Fibroblast of villous mesenchyme (primary cell): Measurements from ENCODE around the gene MRPL19. TPM values are rescaled to one million over a fixed set of nuclear protein-coding genes. Genes with fewer than 3 reads are reported as not detected.
"Not testable (repeated sequence)": the region's sequence is repeated elsewhere in the genome, so short reads cannot be mapped to it uniquely, and the experiment has no call there.

Source experiments
- DNase-seq: peaks from one replicate; pipeline ENCODE4 v3.0.0-alpha.2; 2010; ENCODE audit warnings: low read depth
- H3K4me3 ChIP-seq: 2 replicates; pipeline ENCODE4 v1.5.1; 2011; ENCODE audit warnings: low read depth, mild to moderate bottlenecking, low read length
- CTCF ChIP-seq: IDR thresholded peaks from 2 replicates; pipeline ENCODE4 v1.5.1; 2012; ENCODE audit warnings: low read depth, mild to moderate bottlenecking, low read length; ENCODE audit not compliant: insufficient read depth
- total RNA-seq: library from RNA; depleted of rRNA; stranded (reverse); fragments of >200 nt; gene quantifications from 2 replicates; pipeline ENCODE4 v1.2.3, GENCODE V29; 2012

The MRPL19 gene
- total RNA-seq, 1 donor: 45.3 TPM

- TF ChIP-seq CTCF: no peak
- no peak overlapping the region for H3K4me3 ChIP-seq
- no peak for DNase-seq
Measured at GRCh38 chr2:75655861-75656260, 9.3 kb downstream of the MRPL19 start.

- no peak for DNase-seq
- no peak for TF ChIP-seq CTCF
- no peak overlapping the region for H3K4me3 ChIP-seq
Measured at GRCh38 chr2:75656563-75656962, 10.0 kb downstream of the MRPL19 start.

- no peak overlapping the region for H3K4me3 ChIP-seq
- DNase-seq: no peak
- TF ChIP-seq CTCF: no peak
Measured at GRCh38 chr2:75657798-75658197, 11.2 kb downstream of the MRPL19 start.

- TF ChIP-seq CTCF: no peak
- peak; percentile 68 for DNase-seq
- H3K4me3 ChIP-seq: no peak overlapping the region
Measured at GRCh38 chr2:75666911-75667310, 20.3 kb downstream of the MRPL19 start.

GRCh38 chr2:75667884-75668283 lies 21.3 kb downstream of the MRPL19 start:
- no peak for TF ChIP-seq CTCF
- peak; percentile 56 for DNase-seq
- no peak overlapping the region for H3K4me3 ChIP-seq

- not testable (repeated sequence) for H3K4me3 ChIP-seq, DNase-seq
Measured at GRCh38 chr2:75675423-75675822, 28.8 kb downstream of the MRPL19 start.

- DNase-seq: no peak
- TF ChIP-seq CTCF: no peak
- H3K4me3 ChIP-seq: no peak overlapping the region
Measured at GRCh38 chr2:75675908-75676307, 29.3 kb downstream of the MRPL19 start.
